NCI-H774 (cell line): ENCODE results near the gene PILRA.
"Not testable (repeated sequence)": the region's sequence is repeated elsewhere in the genome, so short reads cannot be mapped to it uniquely, and the experiment has no call there.

Experiments used
- DNase-seq: peaks from one replicate; lab custom pipeline; 2025; lab: John Stamatoyannopoulos, UW

Gene PILRA

DNA sequence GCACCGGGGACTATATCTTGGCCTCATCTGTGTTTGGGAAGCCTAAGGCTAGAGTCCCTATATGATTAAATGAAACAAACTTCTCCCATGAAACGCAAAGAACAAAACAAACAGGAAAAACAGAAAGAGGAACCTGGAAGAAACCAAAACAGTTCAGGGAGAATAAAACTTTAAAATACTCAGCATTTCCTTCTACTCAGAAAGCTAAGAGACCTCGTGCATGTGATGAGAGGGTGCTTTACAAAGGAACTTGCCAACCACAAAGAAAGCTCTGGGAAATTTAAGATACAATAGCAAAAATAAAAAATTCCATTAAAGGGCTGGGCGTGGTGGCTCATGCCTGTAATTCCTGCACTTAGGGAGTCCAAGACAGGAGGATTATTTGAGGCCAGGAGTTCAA is 6.9 kb downstream of the PILRA start:
- DNase-seq, result no peak

DNA sequence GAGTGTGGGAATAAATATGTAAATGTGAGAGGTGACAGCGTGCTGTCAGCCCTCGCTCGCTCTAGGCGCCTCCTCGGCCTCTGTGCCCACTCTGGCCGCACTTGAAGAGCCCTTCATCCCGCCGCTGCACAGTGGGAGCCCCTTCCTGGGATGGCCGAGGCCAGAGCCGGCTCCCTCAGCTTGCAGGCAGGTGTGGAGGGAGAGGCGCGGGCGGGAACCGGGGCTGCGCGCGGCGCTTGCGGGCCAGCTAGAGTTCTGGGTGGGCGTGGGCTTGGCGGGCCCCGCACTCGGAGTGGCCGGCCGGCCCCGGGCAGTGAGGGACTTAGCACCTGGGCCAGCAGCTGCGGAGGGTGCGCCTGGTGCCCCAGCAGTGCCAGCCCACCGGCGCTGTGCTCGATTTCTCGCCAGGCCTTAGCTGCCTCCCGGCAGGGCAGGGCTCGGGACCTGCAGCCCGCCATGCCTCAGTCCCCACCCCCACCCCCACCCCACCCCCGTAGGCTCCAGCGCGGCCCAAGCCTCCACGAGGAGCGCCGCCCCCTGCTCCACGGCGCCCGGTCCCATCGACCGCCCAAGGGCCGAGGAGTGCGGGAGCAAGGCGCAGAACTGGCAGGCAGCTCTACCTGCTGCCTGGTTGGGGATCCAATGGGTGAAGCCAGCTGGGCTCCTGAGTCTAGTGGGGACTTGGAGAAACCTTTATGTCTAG is 8.4 kb downstream of the PILRA start:
- DNase-seq, result not testable (repeated sequence)

- not testable (repeated sequence) for DNase-seq
These were observed 9.1 kb downstream of the PILRA start for GRCh38 chr7:100382234-100382853.

- no peak for DNase-seq
These were observed 11.5 kb downstream of the PILRA start for GRCh38 chr7:100384628-100385294.

DNA sequence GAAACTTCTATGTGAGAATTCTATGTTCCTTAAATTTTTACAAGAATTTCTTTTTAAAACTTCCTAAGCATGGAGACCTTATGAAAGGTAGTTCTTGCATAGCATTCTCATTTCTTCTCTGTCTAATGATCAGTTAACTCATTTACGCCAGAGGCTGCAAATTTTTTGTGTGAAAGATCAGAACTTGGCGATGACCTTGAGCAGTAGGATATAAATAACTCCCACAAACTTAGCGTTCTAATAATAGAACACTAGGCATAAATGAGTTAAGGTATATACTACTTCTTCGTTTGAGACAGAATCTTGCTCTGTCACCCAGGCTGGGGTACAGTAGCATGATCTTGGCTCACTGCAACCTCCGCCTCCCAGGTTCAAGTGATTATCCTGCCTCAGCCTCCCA is 13.7 kb downstream of the PILRA start:
- no peak for DNase-seq

DNA sequence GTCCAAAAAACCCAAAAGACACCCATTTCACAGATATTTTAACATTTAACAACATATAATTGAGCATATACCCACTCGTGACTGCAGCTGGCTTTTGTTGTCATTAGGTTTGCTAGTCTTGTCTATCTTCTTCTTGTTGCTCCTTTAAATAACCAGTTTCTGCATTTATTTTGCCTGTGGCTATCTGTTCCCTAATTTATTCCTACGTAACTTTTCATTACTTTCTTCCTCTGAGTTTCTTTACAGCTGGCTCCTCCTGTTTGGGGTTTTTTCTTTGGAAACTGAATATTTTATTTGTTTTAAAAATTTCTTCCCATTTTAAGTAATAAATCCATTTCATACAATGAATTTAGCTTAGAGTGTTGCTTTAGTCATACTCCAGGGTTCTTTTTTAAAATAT is 14.4 kb downstream of the PILRA start:
- no peak for DNase-seq

- DNase-seq, result no peak
These were observed 16.3 kb downstream of the PILRA start for GRCh38 chr7:100389437-100390088.

DNA sequence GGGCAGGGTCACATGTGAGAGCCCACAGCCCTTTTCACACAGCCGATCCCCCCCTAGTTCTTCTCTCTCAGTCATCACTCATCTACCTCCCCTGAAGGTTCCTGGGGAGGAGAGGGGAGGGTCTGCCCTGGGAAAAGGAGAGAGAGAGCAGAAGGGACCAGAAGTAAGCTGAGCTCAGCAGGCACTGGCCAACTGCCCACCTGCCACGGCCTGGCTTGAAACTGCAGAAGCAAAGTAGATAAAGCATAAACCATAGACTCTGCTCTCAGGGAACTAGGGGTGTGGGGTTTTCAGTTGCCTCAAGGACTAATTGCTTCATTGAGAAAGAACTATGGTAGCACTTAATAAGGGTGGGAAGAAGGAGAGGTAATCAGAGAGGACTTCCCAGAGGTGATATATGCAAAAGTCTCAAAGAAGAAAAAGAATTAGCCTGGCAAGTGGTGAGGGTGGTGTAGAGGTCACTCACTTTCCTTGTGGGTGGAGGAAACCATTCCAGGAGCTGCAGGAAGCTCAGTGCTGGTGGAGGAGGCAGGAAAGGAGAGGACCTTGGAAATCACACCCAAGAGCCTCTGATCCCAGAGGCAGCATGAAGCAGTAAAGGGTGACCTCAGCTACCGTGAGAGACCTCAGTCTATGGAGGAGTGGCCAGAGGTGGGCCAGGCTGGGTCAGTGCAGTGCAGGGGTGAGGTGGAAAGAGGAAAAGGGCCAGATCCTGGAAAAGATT is 17.2 kb downstream of the PILRA start:
- DNase-seq, result no peak

- no peak for DNase-seq
These were observed 20.1 kb downstream of the PILRA start for GRCh38 chr7:100393233-100393905.

DNA sequence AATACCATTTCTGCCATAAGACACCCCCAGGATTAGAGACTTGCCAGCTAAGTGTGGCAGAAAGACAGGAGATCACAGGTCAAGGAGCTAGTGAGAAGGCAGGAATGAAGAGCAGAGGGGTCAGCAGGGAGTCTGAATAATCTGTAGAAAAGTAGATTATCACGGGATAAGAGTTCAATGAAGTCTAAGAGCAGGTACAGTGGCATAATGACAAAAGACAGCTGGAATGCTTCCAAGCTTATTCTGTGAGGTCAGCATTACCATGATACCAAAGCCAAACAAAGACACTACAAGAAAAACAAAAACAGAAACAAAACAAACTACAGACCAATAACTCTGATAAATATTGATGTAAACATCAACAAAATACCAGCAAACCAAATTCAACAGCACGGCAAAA is 20.8 kb downstream of the PILRA start:
- DNase-seq, result no peak

- no peak for DNase-seq
These were observed 23.2 kb downstream of the PILRA start for GRCh38 chr7:100396421-100396982.

DNA sequence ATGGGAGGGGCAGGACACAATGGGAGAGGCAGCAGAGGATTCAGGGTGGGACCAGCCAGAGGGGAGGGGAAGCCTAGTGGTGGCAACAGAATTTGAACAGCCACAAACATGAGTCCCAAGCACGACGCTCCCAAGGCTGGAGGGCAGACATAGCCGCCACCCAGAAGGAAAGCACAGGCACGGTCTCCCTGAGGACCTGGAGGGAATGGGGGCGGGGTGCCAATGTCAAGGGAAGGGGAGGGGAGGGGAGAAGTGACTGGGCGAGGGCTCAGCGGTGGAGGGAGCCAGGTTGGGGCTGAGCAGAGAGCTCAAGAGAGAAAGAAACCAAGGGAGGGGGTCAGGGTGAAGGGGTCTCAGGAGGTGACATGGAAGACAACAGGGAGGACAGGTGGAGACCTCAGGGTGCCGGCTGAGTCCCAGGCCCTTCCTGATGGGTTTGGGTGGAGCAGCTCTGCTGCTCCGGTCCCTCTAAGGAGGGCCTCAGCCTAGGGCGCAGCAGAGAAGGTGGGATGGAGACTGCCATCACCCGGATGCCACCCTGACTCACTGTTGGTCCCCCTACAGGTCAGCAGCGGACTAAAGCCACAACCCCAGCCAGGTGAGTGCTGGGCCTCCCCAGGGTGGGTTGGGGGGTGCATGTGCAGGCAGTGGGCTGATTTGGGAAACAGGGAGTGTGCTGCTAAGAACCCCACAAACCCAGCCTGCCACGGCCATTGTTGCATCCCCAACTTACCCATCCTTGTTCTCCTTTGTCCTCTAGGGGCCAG is 24.2 kb downstream of the PILRA start:
- no peak for DNase-seq

DNA sequence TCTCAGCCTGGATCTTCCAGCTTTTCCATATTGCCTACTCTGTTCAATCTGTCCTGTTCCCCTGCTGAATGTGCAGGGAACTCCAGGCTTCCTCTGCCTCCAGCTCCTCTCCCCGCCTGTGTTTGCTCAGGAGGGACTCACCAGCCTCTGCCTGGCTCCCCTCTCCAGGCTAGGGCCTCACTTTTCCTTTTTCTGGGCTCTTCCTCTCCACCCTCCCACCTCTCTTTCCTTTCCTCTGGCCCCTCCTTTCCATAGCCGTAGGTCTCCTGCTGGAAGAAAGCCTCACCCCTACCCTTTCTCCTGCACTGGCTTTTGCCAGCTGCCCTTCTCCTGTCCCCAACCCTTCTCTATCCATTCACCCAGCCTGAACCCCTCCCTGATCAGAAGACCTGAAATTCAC is 25.0 kb downstream of the PILRA start:
- DNase-seq, result no peak

GRCh38 chr7:100400041-100400440 is 26.8 kb downstream of the PILRA start:
- DNase-seq, result no peak

DNA sequence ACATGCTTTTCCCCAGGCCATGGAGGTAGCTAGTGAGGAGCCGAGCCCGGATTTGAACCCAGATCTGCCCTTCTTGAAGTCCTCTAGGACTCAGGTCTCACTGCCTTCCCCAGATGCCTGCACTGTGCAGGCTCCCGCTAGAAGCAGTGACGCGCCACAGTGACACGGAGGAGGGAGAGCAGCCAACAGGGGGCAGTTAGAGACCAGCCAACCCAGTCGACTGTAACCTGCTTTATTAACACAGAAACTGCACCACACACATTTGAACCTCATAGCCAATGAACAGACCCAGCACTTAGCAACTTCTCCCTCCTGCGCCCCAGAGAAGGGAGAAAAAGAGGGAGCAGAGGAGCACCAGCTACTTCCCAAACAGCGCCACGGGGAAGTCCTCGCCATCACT is 27.4 kb downstream of the PILRA start:
- no peak for DNase-seq

DNA sequence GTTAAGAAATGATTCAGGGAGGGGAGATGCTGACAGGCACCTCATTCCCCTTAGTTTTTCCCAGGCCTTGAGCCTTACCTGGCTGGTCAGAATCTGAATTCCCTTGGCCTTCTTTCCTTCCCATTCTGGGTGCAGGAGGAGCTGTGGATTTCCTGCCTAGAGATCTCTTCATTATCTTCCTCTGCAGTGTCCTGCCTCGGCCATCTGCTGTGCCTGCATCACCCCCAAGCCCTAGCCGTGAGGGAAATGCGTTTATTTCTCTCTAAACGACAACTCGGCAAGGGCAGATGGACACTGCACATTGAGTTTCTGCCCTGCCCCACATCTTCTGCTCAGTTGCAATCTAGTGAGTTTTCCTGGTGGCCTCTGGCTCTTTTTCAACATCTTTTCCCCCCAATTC is 28.5 kb downstream of the PILRA start:
- no peak for DNase-seq

GRCh38 chr7:100402241-100402640 is 29.0 kb downstream of the PILRA start:
- DNase-seq, result no peak

DNA sequence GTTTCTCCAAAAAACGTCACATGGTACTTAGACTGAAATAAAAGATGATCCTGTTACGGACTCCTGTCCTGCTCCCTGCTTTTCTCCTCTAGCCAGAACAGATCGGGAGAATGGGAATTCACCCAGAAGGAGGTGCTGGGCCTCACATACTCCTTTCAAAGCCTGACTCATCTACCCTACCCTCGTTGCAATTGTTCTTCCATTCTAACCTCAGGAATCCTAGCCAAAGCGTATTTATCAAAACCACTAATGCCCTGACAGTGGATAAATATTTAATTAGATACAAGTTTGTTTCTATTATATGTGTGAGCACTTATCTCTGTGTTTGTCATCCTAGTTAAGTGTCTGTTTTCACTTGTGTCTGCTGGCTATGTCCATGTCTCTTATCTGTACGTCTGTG is 33.5 kb downstream of the PILRA start:
- no peak for DNase-seq

GRCh38 chr7:100407285-100408180 is 34.2 kb downstream of the PILRA start:
- no peak for DNase-seq

- DNase-seq, result no peak
These were observed 37.8 kb downstream of the PILRA start for GRCh38 chr7:100411101-100411500.
